DMS153 treated with DMSO at 0.1 percent for 48 hours (cell line): ENCODE results near the gene RELL1.

Experiments
- DNase-seq: peaks from one replicate; lab custom pipeline; 2025; ENCODE audit not compliant: unreplicated experiment; lab: John Stamatoyannopoulos, UW

RELL1 gene

GRCh38 chr4:37667197-37668100, 18.7 kb downstream of the RELL1 start:
- no peak for DNase-seq

GRCh38 chr4:37666625-37667071, 19.5 kb downstream of the RELL1 start:
- no peak for DNase-seq

- no peak for DNase-seq
These were observed 20.5 kb downstream of the RELL1 start for GRCh38 chr4:37665333-37666320.

- DNase-seq = no peak
These were observed 21.5 kb downstream of the RELL1 start for GRCh38 chr4:37664696-37665095.

- DNase-seq = no peak
These were observed 22.6 kb downstream of the RELL1 start for GRCh38 chr4:37663552-37663951.

DNA sequence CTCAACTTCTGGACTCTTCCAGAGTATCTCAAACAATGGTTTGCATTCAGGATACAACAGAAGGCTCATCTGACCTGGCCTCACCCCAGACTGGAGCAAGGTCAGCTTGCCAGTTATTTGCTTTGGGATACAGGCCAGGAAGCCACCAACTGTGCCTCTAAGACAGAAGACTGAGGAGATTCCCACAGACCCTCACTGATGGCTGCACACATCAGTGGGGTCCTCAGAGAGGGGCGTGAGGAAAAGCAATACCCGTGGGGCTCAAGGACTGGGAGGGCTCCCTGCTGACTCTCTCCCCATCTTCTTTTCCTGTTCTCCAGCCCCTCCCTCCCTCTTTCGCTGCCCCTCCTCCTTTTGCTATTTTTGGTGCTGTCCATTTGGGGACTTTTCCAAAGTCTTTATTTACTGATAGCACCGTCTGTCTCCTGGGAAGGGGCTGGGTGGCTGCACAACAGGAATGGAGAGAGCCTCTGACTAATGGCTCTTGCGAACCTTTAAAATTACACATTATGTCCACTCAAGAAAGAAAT, 23.2 kb downstream of the RELL1 start:
- DNase-seq = no peak

DNA sequence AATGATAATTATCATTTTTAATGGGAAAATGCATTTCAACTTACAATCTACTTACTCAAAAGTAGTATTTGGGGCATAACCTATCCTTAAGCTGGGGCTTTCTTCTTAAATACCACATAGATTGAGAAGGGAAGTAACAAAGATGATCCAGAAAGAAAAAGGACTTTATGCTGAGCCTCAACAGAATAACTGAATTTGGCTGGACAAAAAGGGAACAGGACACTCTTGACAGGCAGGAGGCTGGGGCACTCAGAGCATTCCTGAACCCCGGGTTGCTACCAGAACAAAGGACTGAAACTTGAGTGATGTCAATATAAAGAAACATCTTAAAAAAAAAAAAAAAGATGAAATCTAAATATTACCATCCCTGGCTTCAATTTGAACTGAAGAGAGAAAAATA, 23.9 kb downstream of the RELL1 start:
- DNase-seq = no peak

DNA sequence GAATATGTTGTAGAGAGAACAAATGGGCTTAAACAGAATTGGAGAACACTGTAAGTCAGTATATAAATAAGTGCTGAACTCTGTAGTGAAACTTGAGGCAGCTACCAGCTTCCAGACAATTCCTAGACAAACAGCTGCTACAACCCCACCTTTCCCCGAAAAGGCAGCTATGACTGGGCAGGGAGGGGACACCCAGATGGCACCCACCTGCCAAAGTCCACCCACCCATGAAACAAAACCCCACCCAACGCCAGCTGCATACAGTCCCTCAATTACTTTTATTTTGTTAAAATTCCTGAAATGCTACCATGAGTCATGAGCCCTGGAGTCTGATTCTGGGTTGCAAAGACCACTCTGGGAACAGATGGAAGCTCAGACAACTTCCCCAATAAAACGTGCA, 24.4 kb downstream of the RELL1 start:
- DNase-seq = no peak

GRCh38 chr4:37659696-37660095, 26.5 kb downstream of the RELL1 start:
- no peak for DNase-seq

GRCh38 chr4:37656649-37657048, 29.5 kb downstream of the RELL1 start:
- no peak for DNase-seq

GRCh38 chr4:37653601-37654000, 32.6 kb downstream of the RELL1 start:
- no peak for DNase-seq

GRCh38 chr4:37652747-37653527, 33.2 kb downstream of the RELL1 start:
- DNase-seq = no peak

DNA sequence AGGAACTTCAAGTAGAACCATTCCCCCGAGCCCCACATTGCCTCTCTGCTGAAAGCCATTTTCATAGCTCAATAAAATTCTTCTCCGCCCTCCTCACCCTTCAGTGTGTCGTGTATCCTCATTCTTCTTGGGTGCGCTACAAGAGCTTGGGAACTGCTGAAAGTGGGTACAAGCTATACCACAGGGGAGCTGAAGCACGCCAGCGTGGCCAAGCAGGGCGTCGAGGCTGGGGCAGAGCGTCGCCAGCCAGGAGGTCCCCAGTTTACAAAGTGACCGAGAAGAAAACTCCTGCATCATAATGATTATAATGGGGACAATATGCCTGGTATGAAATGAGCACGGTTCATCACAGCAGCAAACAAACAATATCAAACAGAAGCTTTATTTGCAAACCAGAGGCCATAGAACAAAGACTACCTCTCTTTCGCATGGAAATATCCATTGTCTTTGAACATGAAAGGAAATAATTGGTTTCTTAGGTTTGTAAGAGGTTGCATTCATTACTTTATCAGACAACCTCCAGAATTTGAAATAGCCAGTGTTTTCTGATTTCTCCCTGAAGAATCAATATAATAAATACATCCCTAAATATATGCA, 34.3 kb downstream of the RELL1 start:
- no peak for DNase-seq

DNA sequence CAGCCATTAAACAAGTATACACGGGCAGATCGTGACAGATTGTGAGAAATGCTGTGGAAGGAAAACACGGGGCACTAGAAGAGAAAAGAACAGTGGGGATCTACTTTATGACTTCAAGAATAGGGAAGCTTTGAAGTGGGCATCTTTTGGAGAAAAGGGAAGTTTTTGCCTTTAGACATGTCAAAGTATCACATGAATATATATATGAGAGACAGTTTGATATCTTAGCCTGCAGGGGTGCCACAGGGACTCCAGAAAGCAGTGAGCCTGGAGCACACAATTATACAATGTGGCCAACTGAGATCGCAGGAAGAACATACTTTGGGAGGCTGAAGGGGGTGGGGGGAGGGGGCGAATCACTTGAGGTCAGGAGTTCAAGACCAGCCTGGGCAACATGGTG, 35.7 kb downstream of the RELL1 start:
- DNase-seq = no peak

- no peak for DNase-seq
These were observed 36.9 kb downstream of the RELL1 start for GRCh38 chr4:37649268-37649667.

DNA sequence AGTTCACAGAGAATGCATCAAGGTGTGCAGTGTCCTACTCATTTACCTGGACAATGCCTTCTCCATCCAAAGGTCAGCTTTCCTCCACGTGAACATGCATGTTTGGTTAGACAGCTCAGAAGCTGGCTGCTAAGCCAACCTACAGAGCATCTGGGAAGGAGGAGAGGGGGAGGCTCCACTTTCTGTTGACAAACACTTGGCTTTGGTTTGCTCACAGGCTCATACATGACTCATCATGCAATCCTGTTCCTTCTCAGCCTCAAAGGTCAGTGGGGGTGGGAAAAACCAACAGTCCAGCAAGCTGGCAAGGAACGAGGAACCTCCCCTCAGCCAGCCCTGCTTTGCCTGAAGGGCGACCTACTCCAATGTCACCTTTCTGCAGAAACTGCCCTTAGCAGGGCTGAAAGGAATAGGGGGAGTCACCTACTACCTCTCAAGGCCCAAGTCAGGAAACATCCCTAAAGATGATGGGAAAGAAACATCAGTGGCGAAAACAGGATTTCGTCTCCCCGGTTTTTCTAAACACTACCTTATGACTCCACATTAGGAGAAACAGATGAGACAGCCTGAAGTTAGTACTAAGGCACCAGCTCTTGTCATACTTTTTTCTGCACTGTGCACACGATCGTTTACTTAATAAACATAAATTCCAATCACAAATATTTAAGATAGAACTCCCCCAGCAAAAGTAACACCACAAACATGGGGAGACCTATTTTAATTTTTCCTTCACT, 37.9 kb downstream of the RELL1 start:
- DNase-seq = no peak

- no peak for DNase-seq
These were observed 39.9 kb downstream of the RELL1 start for GRCh38 chr4:37646247-37646646.

DNA sequence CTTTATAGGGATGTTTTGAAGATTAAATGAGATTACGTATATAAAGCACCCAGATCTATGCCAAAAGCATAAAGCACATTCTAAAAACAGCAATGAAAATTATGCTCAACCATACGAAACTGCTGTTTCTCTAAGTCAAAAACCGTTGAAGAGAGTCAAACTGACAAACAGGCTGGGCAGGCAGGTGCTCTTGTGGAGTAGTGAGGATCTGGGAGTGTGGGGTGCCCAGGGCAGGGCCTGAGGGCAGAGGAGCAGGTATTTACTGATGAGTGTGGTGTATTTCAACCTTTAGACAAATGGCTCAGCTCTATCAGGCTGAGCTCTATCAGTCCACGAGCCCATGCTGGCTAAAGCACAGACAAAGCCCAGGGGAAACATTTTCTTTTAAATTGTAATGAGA, 40.4 kb downstream of the RELL1 start:
- DNase-seq = no peak

DNA sequence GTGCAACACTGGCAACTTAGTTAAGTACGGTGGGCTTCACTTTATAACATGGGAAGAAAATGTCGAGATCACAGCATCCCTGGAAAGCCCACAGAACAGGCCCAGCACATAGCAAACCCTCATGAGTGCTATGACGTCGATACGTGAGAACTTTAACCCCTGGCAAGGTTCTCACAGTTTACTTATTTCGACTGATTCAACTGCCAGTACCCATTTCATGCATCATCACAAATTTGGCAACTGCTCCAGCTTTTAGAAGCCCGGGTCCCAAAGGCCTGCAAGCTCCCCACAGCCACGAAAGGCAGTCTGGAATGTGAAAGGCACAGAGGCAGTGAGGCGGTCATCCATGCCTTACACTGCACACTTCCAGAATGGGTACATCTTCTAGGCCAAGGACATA, 41.2 kb downstream of the RELL1 start:
- no peak for DNase-seq
